B cell (primary cell): ENCODE data around the gene RIC3.

ENCODE experiments used
- CTCF ChIP-seq: fragments of 200-600 bp; IDR thresholded peaks from one replicate; pipeline ENCODE4 v1.8.0; 2022; ENCODE audit warnings: antibody characterized with exemption, mild to moderate bottlenecking
- EZH2 ChIP-seq: IDR thresholded peaks from 2 replicates; pipeline ENCODE4 v1.6.1; 2012; ENCODE audit warnings: borderline replicate concordance, low read depth, mild to moderate bottlenecking, moderate library complexity, low read length; ENCODE audit not compliant: insufficient read depth, poor library complexity, severe bottlenecking

GRCh38 chr11:8217136-8217535 lies 48.3 kb upstream of the RIC3 start:
- TF ChIP-seq CTCF: no peak
- no peak for TF ChIP-seq EZH2
